ENCODE results near the gene MCRIP2. TPM values are rescaled to one million over a fixed set of nuclear protein-coding genes. Genes with fewer than 3 reads are reported as not detected.

Gene MCRIP2
- polyA plus RNA-seq, 1 donor = 15.5 TPM

- no peak for DNase-seq
Measured at GRCh38 chr16:694863-695354, 53.3 kb downstream of the MCRIP2 start.

- no peak for DNase-seq
Measured at GRCh38 chr16:695355-696089, 53.9 kb downstream of the MCRIP2 start.

Other genes starting within 250 kb of the MCRIP2 start
- gene NME4, start 244.6 kb upstream of the MCRIP2 start, polyA plus RNA-seq (ENCODE audit: insufficient read length) = 106 TPM
- gene DECR2, start 239.9 kb upstream of the MCRIP2 start, polyA plus RNA-seq (ENCODE audit: insufficient read length) = 20.1 TPM
- 127 TPM for gene RAB11FIP3, start 216.2 kb upstream of the MCRIP2 start, polyA plus RNA-seq (ENCODE audit: insufficient read length)
- gene CAPN15, start 114.1 kb upstream of the MCRIP2 start, polyA plus RNA-seq (ENCODE audit: insufficient read length) = 23.8 TPM
- gene PRR35, start 81.4 kb upstream of the MCRIP2 start, polyA plus RNA-seq (ENCODE audit: insufficient read length) = 6.6 TPM
- gene NHLRC4, start 74.8 kb upstream of the MCRIP2 start, polyA plus RNA-seq (ENCODE audit: insufficient read length) = 4.7 TPM
- 60.9 TPM for gene PIGQ, start 71.9 kb upstream of the MCRIP2 start, polyA plus RNA-seq (ENCODE audit: insufficient read length)
- 17.3 TPM for gene RAB40C, start 51.8 kb upstream of the MCRIP2 start, polyA plus RNA-seq (ENCODE audit: insufficient read length)
- gene WFIKKN1, start 10.8 kb upstream of the MCRIP2 start, polyA plus RNA-seq (ENCODE audit: insufficient read length) = 1.5 TPM
- gene METTL26, start 5.5 kb upstream of the MCRIP2 start, polyA plus RNA-seq (ENCODE audit: insufficient read length) = 38.0 TPM
- 42.2 TPM for gene WDR90, start 7.5 kb downstream of the MCRIP2 start, polyA plus RNA-seq (ENCODE audit: insufficient read length)
- 70.8 TPM for gene RHOT2, start 26.3 kb downstream of the MCRIP2 start, polyA plus RNA-seq (ENCODE audit: insufficient read length)
- 1.7 TPM for gene RHBDL1, start 33.8 kb downstream of the MCRIP2 start, polyA plus RNA-seq (ENCODE audit: insufficient read length)
- 107 TPM for gene STUB1, start 38.6 kb downstream of the MCRIP2 start, polyA plus RNA-seq (ENCODE audit: insufficient read length)
- gene JMJD8, start 42.5 kb downstream of the MCRIP2 start, polyA plus RNA-seq (ENCODE audit: insufficient read length) = 51.4 TPM
- 10.2 TPM for gene WDR24, start 48.6 kb downstream of the MCRIP2 start, polyA plus RNA-seq (ENCODE audit: insufficient read length)
- gene FBXL16, start 64.0 kb downstream of the MCRIP2 start, polyA plus RNA-seq (ENCODE audit: insufficient read length) = 0.75 TPM
- gene METRN, start 73.3 kb downstream of the MCRIP2 start, polyA plus RNA-seq (ENCODE audit: insufficient read length) = 6.3 TPM
- 9.0 TPM for gene ANTKMT, start 79.3 kb downstream of the MCRIP2 start, polyA plus RNA-seq (ENCODE audit: insufficient read length)
- gene CCDC78, start 84.6 kb downstream of the MCRIP2 start, polyA plus RNA-seq (ENCODE audit: insufficient read length) = 2.0 TPM
- 3.3 TPM for gene HAGHL, start 85.3 kb downstream of the MCRIP2 start, polyA plus RNA-seq (ENCODE audit: insufficient read length)
- 26.7 TPM for gene CIAO3, start 99.2 kb downstream of the MCRIP2 start, polyA plus RNA-seq (ENCODE audit: insufficient read length)
- gene MSLN, start 118.9 kb downstream of the MCRIP2 start, polyA plus RNA-seq (ENCODE audit: insufficient read length) = 17.1 TPM
- gene RPUSD1, start 146.6 kb downstream of the MCRIP2 start, polyA plus RNA-seq (ENCODE audit: insufficient read length) = 10.7 TPM
- 22.9 TPM for gene CHTF18, start 146.8 kb downstream of the MCRIP2 start, polyA plus RNA-seq (ENCODE audit: insufficient read length)
- 0.42 TPM for gene GNG13, start 158.9 kb downstream of the MCRIP2 start, polyA plus RNA-seq (ENCODE audit: insufficient read length)

All from left kidney (tissue), 2 donors.